HG03159 (cell line): ENCODE data around the gene APEH.

Experiments used
- ATAC-seq: cut with Tn5 transposase; IDR thresholded peaks from one replicate; pipeline ENCODE4 v1.9.1; 2021; ENCODE audit warnings: mild to moderate bottlenecking, moderate library complexity; ENCODE audit not compliant: unreplicated experiment

The APEH gene

DNA sequence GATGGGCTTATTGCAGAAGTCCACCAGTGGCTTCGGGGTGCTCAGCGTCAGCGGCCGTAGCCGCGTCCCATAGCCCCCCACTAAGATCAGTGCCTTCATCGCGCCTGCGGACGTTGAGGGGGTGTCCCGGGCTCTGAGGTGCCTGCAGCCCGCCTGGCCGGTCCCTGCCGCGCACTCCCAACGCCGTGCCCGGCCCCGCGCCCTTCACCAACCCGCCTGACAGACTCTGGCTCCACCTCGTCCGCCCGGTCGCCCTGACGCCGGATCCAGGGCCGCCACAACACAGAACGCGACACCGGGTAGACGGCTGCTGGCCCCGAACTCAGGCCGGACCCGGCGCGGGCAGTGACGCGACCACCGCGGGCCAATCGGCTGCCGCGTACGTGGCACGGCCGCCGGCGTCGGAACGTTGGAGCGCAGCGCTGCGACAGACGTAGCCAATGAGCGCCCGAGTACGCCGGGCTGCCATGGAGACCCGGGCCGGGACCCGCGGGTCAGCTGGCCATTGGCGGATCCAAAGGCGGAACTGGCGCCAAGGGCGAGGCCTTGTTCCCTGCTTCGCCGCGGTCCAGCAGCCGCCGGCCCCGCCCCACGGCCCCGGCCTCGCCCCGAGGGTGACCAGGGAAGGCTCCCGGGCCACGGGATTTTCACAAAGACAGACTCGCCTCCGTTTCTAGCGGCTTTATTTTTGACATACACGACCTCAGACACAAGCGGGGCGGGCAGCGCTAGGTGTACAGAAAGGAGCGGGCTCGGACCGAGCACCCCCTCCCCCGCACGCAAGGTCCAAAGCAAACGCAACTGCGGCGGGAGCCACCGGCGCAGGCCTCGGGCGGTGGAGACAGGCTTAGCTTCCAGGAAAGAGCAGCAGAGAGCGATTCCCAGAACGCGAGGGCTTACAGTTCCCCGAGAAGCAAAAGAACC, 49.7 kb downstream of the APEH start, which contains the start of gene GMPPB:
Gene GMPPB, minus strand, starts transcription at position 324 of the 924 bp plus-strand sequence. Its CDS starts 225 bp downstream, at position 99.
- peak; percentile 71 for ATAC-seq

DNA sequence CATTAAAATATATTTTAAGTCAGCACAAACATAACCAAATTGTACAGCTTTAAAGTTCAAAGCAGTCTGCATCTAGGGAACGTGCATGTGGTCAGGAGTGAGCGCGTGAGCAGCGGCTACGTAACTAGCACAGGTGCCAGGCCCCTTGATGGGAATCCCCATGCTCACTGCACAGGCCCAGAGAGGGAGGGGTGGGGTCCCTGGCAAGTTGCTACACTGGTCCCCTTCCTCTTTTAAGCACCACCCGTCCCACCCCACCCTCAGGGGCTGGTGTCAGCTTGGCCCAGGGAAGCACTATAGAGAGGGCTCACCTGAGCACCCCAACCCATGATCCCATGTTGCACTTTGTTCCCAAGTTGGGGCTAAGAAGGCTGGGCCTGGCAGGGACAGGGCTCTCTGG, 50.4 kb downstream of the APEH start:
- ATAC-seq = no peak

DNA sequence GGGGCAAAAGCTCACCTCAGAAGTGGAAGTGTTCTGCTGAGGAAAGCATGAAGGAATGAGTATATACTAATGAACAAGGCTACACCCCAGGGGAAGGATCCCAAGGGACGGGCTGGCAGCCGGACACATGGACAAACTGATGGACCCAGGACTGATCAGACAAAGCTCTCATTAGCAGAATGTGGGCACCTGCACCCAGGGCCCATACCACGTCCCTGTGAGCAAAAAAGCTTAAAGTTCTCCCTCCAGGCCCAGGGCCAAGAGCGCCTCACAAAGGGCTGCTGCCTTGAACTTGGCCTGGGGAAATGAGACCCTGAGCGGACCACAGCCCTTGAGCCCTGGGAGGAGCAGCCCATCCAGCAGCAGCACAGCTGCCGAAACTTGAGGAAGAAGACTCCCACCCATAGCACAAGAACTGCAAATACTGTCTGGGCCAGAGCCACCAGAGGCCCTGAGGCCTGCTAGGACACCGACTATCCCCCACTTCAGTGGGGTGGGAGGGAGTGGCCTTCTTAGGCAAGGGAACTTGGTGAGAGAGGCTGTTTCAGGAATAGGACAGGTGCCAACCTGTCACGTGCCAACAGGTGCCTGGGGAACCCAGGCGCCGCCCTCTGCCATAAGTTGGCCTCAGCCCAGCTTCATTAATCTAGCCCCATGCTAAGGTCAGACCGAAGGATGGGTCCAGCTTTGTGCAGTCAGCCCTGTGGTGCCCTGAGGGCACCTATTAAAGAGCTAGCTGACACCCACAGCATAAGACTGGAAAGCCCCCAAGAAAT, 51.9 kb downstream of the APEH start:
- ATAC-seq = no peak

DNA sequence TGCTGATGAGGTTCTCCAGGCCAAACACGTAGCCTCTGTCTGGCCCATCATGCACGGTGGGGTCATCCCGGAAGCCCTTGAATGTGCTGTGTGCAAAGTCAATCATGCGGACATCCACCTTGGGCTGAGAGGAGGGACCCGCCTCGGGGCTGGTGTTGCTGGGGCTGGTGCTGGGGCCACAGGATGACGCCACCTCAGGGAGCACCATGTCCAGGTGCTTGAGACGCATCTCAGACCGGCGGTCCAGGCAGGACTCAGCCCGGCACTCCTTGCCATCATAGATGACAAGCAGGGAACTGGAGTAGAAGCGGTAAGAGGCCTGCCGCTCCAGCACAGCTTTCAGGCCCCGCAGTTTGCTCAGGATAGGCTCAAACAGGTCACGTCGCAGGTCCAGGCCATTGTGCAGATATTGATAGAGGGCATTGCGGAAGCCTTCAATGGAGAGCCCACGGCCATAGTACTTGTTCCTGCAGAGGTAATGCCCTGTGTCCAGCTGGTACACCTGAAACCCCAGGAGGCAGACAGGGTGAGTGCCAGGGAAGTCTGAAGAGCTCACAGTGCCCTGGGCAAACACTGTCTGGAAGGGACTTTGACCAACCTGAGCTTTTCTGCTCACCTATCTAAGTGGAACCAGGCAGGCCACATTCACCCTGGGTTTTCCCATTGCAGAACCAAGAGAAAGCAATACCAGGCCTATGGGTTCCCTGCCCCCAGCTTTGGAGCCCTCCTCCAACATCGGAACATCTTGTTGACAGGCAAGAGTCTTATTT, 53.2 kb downstream of the APEH start:
- ATAC-seq = no peak

DNA sequence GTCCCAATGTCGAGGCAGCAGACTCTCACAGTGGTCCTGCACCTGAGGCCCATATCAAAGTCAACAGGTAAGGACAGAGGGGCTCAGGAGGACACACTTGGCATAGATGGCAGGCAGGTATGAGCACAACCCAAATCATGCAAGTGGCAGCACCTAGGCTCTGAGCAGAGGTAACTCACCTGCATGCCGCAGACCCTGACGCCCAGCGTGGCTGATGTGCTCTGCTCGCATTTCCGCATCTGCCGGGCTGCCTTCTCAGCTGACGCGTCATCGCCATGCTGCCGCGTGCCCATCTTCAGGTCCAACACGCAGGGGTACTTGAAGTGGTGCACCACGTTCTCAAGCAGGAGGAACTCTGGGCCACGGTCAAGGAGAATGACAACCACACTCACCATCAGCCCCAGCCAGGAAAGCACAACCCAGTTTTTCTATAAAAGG, 53.8 kb downstream of the APEH start:
- ATAC-seq = no peak

DNA sequence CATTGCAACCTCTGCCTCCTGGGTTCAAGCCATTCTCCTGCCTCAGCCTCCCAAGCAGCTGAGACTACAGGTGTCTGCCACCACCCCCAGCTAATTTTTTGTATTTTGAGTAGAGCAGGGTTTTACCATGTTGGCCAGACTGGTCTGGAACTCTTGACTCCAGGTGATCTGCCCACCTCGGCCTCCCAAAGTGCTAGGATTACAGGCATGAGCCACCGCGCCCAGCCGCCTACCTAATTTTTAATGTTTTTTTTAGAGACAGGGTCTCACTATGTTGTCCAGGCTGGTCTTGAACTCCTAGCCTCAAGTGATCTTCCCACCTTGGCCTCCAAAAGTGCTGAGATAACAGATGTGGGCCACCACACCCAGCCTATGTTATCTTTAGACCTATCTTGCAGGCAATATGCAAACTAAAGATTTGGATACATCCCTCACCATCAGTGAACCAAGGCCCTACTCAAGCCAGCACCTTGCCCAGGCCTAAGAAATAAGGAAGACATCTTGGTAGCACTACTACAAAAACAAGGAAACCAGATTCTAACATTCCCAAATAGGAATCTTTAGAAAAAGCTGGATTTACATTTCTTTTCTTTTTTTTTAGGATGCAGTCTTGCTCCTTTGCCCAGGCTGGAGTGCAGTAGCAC, 55.9 kb downstream of the APEH start:
- no peak for ATAC-seq

DNA sequence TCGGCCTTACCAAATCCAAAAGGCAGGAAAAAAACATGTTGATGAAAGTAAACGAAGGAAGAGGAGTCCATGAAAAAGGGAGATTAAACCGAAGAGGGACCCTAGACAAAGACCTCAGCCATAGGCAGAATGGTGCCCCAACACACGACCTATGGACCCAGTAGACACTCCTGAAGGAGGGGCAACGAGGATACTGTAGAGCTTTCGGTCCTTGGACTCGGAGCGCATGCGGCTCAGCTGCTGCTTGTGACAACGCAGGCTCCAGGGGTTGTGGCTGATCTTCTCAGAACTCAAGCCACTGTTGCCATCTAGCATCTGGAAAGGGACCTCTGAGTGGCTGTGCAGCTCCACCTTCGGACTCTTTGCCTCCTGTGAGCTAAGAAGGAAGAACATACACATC, 58.4 kb downstream of the APEH start:
- ATAC-seq = no peak

DNA sequence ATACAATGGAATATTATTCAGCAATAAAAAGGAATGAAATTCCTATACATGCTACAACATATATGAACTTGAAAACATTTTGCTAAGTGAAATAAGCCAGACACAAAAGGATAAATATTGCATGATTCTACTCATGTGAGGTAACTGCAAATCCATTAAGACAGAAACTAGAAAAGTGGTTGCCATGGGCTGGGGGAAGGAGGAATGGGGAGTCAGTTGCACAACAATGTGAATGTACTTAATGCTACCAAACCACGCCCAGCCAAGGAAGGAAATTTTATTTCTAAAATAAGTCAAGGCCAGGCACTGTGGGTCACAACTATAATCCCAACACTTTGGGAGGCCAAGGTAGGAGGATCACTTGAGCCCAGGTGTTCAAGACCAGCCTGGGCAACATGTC, 59.4 kb downstream of the APEH start:
- no peak for ATAC-seq
